Measurements from ENCODE around the gene SDC3.

Gene SDC3

DNA sequence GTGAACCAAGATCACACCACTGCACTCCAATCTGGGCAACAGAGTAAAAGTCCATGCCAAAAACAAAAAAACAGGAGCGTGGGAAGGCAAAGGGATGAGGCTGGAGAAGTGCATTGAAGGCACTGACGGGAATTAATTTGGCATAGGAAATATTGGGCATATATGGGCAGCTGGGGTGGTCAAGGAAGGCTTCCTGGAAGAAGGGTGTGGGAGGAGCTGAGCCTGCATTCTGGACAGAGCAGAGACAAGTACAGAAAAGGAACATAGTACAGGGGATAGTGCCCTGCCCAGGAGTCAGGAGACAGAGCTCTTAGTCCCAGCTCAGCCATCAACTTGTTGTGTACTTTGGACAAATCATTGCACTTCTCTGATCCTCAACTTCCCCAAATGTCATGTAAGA lies 11.7 kb downstream of the SDC3 start:
- Histone ChIP-seq H3K9me2 (replicated peaks; ENCODE audit: control insufficient read depth, low read length) (no peaks in the 10 kb centered on the region), H3K27ac (ENCODE audit: low read depth, low read length) (no peak overlapping the region), H3F3A (ENCODE audit: control insufficient read depth, insufficient read depth) (no peaks in the 10 kb centered on the region), H3K79me2 (ENCODE audit: control insufficient read depth, low read length) (no peaks in the 10 kb centered on the region), H3K27me3 (ENCODE audit: control insufficient read depth, low read length) (peaks cover 21% of the 10 kb centered on the region), H3K4me3 (ENCODE audit: low read length) (no peak overlapping the region), H3K4me2 (ENCODE audit: low read length) (no peak overlapping the region), H3K4me1 (ENCODE audit: control insufficient read depth, low read length) (peaks cover 2% of the 10 kb centered on the region; the same call in 1 of the 2 replicates), H3K9me3 (ENCODE audit: control insufficient read depth, insufficient read depth, low read length) (no peaks in the 10 kb centered on the region), H3K36me3 (ENCODE audit: control insufficient read depth, low read length) (no peaks in the 10 kb centered on the region), H4K20me1 (ENCODE audit: control insufficient read depth, insufficient read depth, low read depth, low read length) (no peaks in the 10 kb centered on the region)
- TF ChIP-seq EZH2phosphoT487 (IDR thresholded peaks at IDR 0.05; ENCODE audit: borderline replicate concordance, low read length), result no peak
- TF ChIP-seq, protein P1, sequence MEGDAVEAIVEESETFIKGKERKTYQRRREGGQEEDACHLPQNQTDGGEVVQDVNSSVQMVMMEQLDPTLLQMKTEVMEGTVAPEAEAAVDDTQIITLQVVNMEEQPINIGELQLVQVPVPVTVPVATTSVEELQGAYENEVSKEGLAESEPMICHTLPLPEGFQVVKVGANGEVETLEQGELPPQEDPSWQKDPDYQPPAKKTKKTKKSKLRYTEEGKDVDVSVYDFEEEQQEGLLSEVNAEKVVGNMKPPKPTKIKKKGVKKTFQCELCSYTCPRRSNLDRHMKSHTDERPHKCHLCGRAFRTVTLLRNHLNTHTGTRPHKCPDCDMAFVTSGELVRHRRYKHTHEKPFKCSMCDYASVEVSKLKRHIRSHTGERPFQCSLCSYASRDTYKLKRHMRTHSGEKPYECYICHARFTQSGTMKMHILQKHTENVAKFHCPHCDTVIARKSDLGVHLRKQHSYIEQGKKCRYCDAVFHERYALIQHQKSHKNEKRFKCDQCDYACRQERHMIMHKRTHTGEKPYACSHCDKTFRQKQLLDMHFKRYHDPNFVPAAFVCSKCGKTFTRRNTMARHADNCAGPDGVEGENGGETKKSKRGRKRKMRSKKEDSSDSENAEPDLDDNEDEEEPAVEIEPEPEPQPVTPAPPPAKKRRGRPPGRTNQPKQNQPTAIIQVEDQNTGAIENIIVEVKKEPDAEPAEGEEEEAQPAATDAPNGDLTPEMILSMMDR (IDR thresholded peaks at IDR 0.05; ENCODE audit: low read depth, low read length, poor library complexity, severe bottlenecking), result no peak

GRCh38 chr1:30895944-30896660 lies 12.5 kb downstream of the SDC3 start:
- no peak for TF ChIP-seq EZH2phosphoT487 (IDR thresholded peaks at IDR 0.05; ENCODE audit: borderline replicate concordance, low read length)
- TF ChIP-seq, protein P1 (IDR thresholded peaks at IDR 0.05; ENCODE audit: low read depth, low read length, poor library complexity, severe bottlenecking), result no peak
- Histone ChIP-seq H4K20me1 (ENCODE audit: control insufficient read depth, insufficient read depth, low read depth, low read length) (no peaks in the 10 kb centered on the region), H3K27ac (ENCODE audit: low read depth, low read length) (no peak overlapping the region), H3K9me3 (ENCODE audit: control insufficient read depth, insufficient read depth, low read length) (no peaks in the 10 kb centered on the region), H3K4me1 (ENCODE audit: control insufficient read depth, low read length) (peaks cover 4% of the 10 kb centered on the region; the same call in 1 of the 2 replicates), H3K36me3 (ENCODE audit: control insufficient read depth, low read length) (no peaks in the 10 kb centered on the region), H3K9me2 (replicated peaks; ENCODE audit: control insufficient read depth, low read length) (no peaks in the 10 kb centered on the region), H3K4me2 (ENCODE audit: low read length) (no peak overlapping the region), H3K4me3 (ENCODE audit: low read length) (no peak overlapping the region), H3K27me3 (ENCODE audit: control insufficient read depth, low read length) (peaks cover 18% of the 10 kb centered on the region), H3K79me2 (ENCODE audit: control insufficient read depth, low read length) (no peaks in the 10 kb centered on the region), H3F3A (ENCODE audit: control insufficient read depth, insufficient read depth) (no peaks in the 10 kb centered on the region)

GRCh38 chr1:30895382-30895943 lies 13.1 kb downstream of the SDC3 start:
- H3K79me2 ChIP-seq (ENCODE audit: control insufficient read depth, low read length), result no peaks in the 10 kb centered on the region
- no peak overlapping the region for H3K4me2 ChIP-seq (ENCODE audit: low read length)
- H3K4me3 ChIP-seq (ENCODE audit: low read length), result no peak overlapping the region
- TF ChIP-seq EZH2phosphoT487 (IDR thresholded peaks at IDR 0.05; ENCODE audit: borderline replicate concordance, low read length), result no peak
- TF ChIP-seq, protein P1 (IDR thresholded peaks at IDR 0.05; ENCODE audit: low read depth, low read length, poor library complexity, severe bottlenecking), result no peak
- no peaks in the 10 kb centered on the region for H3F3A ChIP-seq (ENCODE audit: control insufficient read depth, insufficient read depth)
- H3K36me3 ChIP-seq (ENCODE audit: control insufficient read depth, low read length), result no peaks in the 10 kb centered on the region
- no peaks in the 10 kb centered on the region for H3K9me2 ChIP-seq (replicated peaks; ENCODE audit: control insufficient read depth, low read length)
- no peaks in the 10 kb centered on the region for H3K9me3 ChIP-seq (ENCODE audit: control insufficient read depth, insufficient read depth, low read length)
- no peak overlapping the region for H3K27ac ChIP-seq (ENCODE audit: low read depth, low read length)
- no peaks in the 10 kb centered on the region for H4K20me1 ChIP-seq (ENCODE audit: control insufficient read depth, insufficient read depth, low read depth, low read length)
- peaks cover 4% of the 10 kb centered on the region; the same call in 1 of the 2 replicates for H3K4me1 ChIP-seq (ENCODE audit: control insufficient read depth, low read length)
- peaks cover 21% of the 10 kb centered on the region for H3K27me3 ChIP-seq (ENCODE audit: control insufficient read depth, low read length)
